BJ (cell line): Measurements from ENCODE around the gene TMEM108. TPM values are rescaled to one million over a fixed set of nuclear protein-coding genes. Genes with fewer than 3 reads are reported as not detected.

Experiments
- CTCF ChIA-PET: fragments of 350-600 bp; formaldehyde crosslinking; extraction: SDS; loops from one replicate; lab custom pipeline; 2021; ENCODE audit warnings: antibody characterized with exemption, inconsistent platforms; lab: Yijun Ruan, JAX
- POLR2A ChIA-PET: fragments of 300-600 bp; sonication (Branson Sonifier 250); formaldehyde crosslinking; extraction: SDS; loops from one replicate; lab custom pipeline; 2021; ENCODE audit warnings: antibody characterized with exemption; lab: Charles Lee
- DNase-seq: peaks from one replicate; pipeline ENCODE4 v3.0.0-alpha.2; 2011; ENCODE audit warnings: low read depth
- H3K27me3 ChIP-seq: 2 replicates; pipeline ENCODE4 v1.6.0; 2011; ENCODE audit warnings: low read length; ENCODE audit not compliant: control insufficient read depth, insufficient read depth
- H3K36me3 ChIP-seq: 2 replicates; pipeline ENCODE4 v1.5.1; 2011; ENCODE audit warnings: low read length; ENCODE audit not compliant: control insufficient read depth, insufficient read depth
- H3K4me3 ChIP-seq: 2 replicates; pipeline ENCODE4 v1.5.1; 2011; ENCODE audit warnings: low read depth, mild to moderate bottlenecking, control low read depth, low read length
- polyA plus RNA-seq: library from polyadenylated mRNA; depleted of rRNA; stranded (reverse); fragments of >200 nt; gene quantifications from 2 replicates; pipeline ENCODE4 v1.2.3, GENCODE V29; 2011
- TF ChIP-seq, protein P1 (sequence below): IDR thresholded peaks from 2 replicates; pipeline ENCODE4 v1.5.1; 2011; ENCODE audit warnings: low read depth, mild to moderate bottlenecking, control low read depth, inconsistent platforms, low read length, moderate library complexity; ENCODE audit not compliant: insufficient read depth

Gene TMEM108
- polyA plus RNA-seq, 1 experiment = not detected

GRCh38 chr3:133025546-133025945 lies 12.6 kb upstream of the TMEM108 start:
- no peaks in the 10 kb centered on the region for H3K27me3 ChIP-seq
- H3K36me3 ChIP-seq = no peaks in the 10 kb centered on the region
- POLR2A ChIA-PET = no interaction called here
- TF ChIP-seq, protein P1, sequence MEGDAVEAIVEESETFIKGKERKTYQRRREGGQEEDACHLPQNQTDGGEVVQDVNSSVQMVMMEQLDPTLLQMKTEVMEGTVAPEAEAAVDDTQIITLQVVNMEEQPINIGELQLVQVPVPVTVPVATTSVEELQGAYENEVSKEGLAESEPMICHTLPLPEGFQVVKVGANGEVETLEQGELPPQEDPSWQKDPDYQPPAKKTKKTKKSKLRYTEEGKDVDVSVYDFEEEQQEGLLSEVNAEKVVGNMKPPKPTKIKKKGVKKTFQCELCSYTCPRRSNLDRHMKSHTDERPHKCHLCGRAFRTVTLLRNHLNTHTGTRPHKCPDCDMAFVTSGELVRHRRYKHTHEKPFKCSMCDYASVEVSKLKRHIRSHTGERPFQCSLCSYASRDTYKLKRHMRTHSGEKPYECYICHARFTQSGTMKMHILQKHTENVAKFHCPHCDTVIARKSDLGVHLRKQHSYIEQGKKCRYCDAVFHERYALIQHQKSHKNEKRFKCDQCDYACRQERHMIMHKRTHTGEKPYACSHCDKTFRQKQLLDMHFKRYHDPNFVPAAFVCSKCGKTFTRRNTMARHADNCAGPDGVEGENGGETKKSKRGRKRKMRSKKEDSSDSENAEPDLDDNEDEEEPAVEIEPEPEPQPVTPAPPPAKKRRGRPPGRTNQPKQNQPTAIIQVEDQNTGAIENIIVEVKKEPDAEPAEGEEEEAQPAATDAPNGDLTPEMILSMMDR = no peak
- CTCF ChIA-PET = interaction anchor here (1.6 kb wide), 1 partner anchor 16 kb away, joined by 5 read pairs; no protein-coding TSS in a partner anchor
- H3K4me3 ChIP-seq = no peak overlapping the region
- DNase-seq = no peak

DNA sequence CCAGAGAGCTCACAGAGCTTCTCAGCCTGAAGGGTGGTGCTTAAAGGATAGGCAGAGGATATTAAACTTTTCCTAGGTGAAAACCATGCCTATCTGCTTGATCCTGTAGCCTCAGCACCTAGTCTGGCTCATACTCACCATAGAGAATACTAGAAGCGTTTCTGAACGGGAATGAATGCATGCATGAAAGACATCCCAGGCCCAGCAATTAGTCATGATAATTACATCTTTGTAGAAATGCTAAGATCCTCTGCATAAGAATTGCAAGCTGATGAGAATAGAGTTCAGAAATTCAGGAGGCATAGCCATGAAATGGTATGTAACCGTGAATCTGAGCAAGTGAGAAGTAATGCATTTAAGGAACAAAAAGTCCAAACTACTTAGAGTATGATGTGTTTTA lies 5.9 kb upstream of the TMEM108 start:
- POLR2A ChIA-PET = no interaction called here
- Histone ChIP-seq H3K36me3 (no peaks in the 10 kb centered on the region), H3K4me3 (no peak overlapping the region), H3K27me3 (peaks cover 3% of the 10 kb centered on the region; the same call in 1 of the 2 replicates)
- TF ChIP-seq, protein P1 = no peak
- DNase-seq = no peak
- CTCF ChIA-PET = interaction anchor here (2.7 kb wide), 1 partner anchor 9 kb away, joined by 14 read pairs; no protein-coding TSS in a partner anchor

DNA sequence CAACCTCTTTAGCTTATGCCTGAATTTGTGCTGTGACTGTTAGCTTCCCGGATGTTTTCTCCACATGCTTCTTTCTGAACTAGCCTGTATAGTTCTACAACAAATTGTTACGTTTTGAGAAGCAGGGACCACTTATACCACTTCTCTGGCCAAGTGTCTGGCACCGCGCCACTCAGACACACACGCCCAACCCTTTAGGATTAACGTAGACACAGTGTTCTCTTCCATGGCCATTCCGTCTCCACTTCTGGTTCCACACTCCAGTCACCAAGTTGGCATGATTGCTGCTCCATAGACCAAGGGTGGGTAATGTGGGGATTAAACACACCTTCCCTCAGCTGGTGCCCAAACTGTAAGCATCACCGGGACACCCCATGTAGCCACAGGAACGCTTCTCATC lies 755 bp upstream of the TMEM108 start:
- no peaks in the 10 kb centered on the region for H3K36me3 ChIP-seq
- POLR2A ChIA-PET = no interaction called here
- no peak for DNase-seq
- TF ChIP-seq, protein P1 = no peak
- CTCF ChIA-PET = interaction anchor here (0.7 to 2.5 kb wide), 7 partner anchors 9 to 375 kb away, joined by 3 to 11 read pairs (median 3); no protein-coding TSS in a partner anchor
- no peak overlapping the region for H3K4me3 ChIP-seq
- H3K27me3 ChIP-seq = peaks cover 23% of the 10 kb centered on the region

GRCh38 chr3:133038731-133039375 lies 662 bp downstream of the TMEM108 start:
- Histone ChIP-seq H3K4me3 (peak overlapping the region; percentile 49), H3K36me3 (no peaks in the 10 kb centered on the region), H3K27me3 (peaks cover 23% of the 10 kb centered on the region)
- ChIA-PET POLR2A (no interaction called here), CTCF (interaction anchor here (1.3 to 4.7 kb wide), 4 partner anchors 169 to 384 kb away, joined by 4 to 28 read pairs (median 18); no protein-coding TSS in a partner anchor)
- no peak for DNase-seq
- TF ChIP-seq, protein P1 = no peak

GRCh38 chr3:133040696-133041523 lies 2.7 kb downstream of the TMEM108 start:
- no peak for DNase-seq
- no peaks in the 10 kb centered on the region for H3K36me3 ChIP-seq
- no peak overlapping the region for H3K4me3 ChIP-seq
- peaks cover 23% of the 10 kb centered on the region for H3K27me3 ChIP-seq
- TF ChIP-seq, protein P1 = peak; percentile 82
- POLR2A ChIA-PET = no interaction called here
- CTCF ChIA-PET = interaction anchor here (0.5 to 4.7 kb wide), 34 partner anchors 9 to 889 kb away, joined by 3 to 29 read pairs (median 4); no protein-coding TSS in a partner anchor
